Ovary (tissue), 9 donors: ENCODE data around the gene BLOC1S6. TPM values are rescaled to one million over a fixed set of nuclear protein-coding genes. Genes with fewer than 3 reads are reported as not detected.

Experiments
- DNase-seq, 5 donors: peaks; one replicate each; pipeline ENCODE4 v3.0.0-alpha.2; 2019 to 2020
- H3K27ac ChIP-seq, 2 donors: fragments of 200-600 bp; one replicate each; pipeline versions ENCODE4 v1.5.1 to v1.8.0; 2019 to 2022
- H3K27me3 ChIP-seq: fragments of 200-600 bp; one replicate; pipeline ENCODE4 v1.8.0; 2022
- H3K36me3 ChIP-seq: fragments of 200-600 bp; sonication (generic); one replicate; pipeline ENCODE4 v1.5.1; 2019
- H3K4me1 ChIP-seq: one replicate; pipeline ENCODE4 v1.8.1; 2013; ENCODE audit warnings: mild to moderate bottlenecking, moderate library complexity; ENCODE audit not compliant: insufficient read depth
- H3K4me3 ChIP-seq: fragments of 200-600 bp; sonication (generic); one replicate; pipeline ENCODE4 v1.5.1; 2017
- H3K9me3 ChIP-seq, 2 donors: fragments of 200-600 bp in 1 of 2; sonication (generic) in 1 of 2; one replicate each; pipeline versions ENCODE4 v1.5.1 to v1.8.1; 2013 to 2019; ENCODE audit warnings: mild to moderate bottlenecking in 1 of 2, moderate library complexity in 1 of 2
- EP300 ChIP-seq: sonication (generic); formaldehyde crosslinking; IDR thresholded peaks from one replicate; pipeline ENCODE4 v1.6.1; 2017; ENCODE audit warnings: antibody characterized with exemption
- POLR2A ChIP-seq: fragments of 450-650 bp; IDR thresholded peaks from one replicate; pipeline ENCODE4 v1.6.1; 2017; ENCODE audit warnings: antibody characterized with exemption, mild to moderate bottlenecking, moderate library complexity
- WGBS, 3 donors: extraction: QIAGEN DNeasy Blood & Tissue Kit in 1 of 3; methylation state at CpG; one replicate each; pipeline versions ENCODE4 v1.1.5 to v1.1.7; 2013 to 2017; 5-methylcytosine and 5-hydroxymethylcytosine counted together
- intact Hi-C, 4 donors: fragments of 100-400 bp; cut with DNase I; formaldehyde crosslinking; loops; one replicate each; pipeline versions ENCODE4 v1.11.0 to v1.15.1; 2022 to 2023
- polyA plus RNA-seq, 2 donors: library from polyadenylated mRNA; stranded (reverse); fragments of 200-250 nt in 1 of 2; fragments of 350-450 nt in 1 of 2; fragmentation: Illumina TruSeq in 1 of 2; extraction: RNeasy Lipid Tissue Mini Kit (QIAGEN cat#74804) in 1 of 2; gene quantifications; one replicate each; pipeline ENCODE4 v1.2.3, GENCODE V29; 2013 to 2014
- total RNA-seq, 7 donors: library from RNA; depleted of rRNA in 2 of 7; stranded (reverse); fragments of >200 nt in 2 of 7; fragmentation: NEBNext Ultra II Directional in 3 of 7; extraction: Animal tissue kit (Norgen Biotek cat#: 25700) in 3 of 7; gene quantifications; one replicate each; pipeline versions ENCODE4 v1.1.0 to v1.2.4, GENCODE V29; 2016 to 2023
- TF ChIP-seq, protein P1 (sequence below), 3 donors: fragments of 450-650 bp in 2 of 3; fragments of 200-600 bp in 1 of 3; IDR thresholded peaks; one replicate each; pipeline versions ENCODE4 v1.5.1 to v1.8.0; 2016 to 2022; ENCODE audit warnings: antibody characterized with exemption in 3 of 3, mild to moderate bottlenecking in 1 of 3
- donor health status: DM: no; HTN: no; CAD: no; lungs with moderate emphysema.
- donor health status: DM: no; HTN: no; CAD: no.
- donor health status: Bipolar disorder and iron deficiency.
- donor health status: DM: yes; HTN: yes; CAD: no.
- donor health status: DM: no; HTN: no; CAD: no.
- donor health status: DM: yes; HTN: yes; CAD: no.

Gene BLOC1S6
- total and polyA plus RNA-seq, 9 donors, result 28.8 to 58.3 (median 46.1) TPM

- H3K4me1 ChIP-seq, result no peaks in the 10 kb centered on the region
- TF ChIP-seq POLR2A (no peak), EP300 (no peak)
- TF ChIP-seq, protein P1, sequence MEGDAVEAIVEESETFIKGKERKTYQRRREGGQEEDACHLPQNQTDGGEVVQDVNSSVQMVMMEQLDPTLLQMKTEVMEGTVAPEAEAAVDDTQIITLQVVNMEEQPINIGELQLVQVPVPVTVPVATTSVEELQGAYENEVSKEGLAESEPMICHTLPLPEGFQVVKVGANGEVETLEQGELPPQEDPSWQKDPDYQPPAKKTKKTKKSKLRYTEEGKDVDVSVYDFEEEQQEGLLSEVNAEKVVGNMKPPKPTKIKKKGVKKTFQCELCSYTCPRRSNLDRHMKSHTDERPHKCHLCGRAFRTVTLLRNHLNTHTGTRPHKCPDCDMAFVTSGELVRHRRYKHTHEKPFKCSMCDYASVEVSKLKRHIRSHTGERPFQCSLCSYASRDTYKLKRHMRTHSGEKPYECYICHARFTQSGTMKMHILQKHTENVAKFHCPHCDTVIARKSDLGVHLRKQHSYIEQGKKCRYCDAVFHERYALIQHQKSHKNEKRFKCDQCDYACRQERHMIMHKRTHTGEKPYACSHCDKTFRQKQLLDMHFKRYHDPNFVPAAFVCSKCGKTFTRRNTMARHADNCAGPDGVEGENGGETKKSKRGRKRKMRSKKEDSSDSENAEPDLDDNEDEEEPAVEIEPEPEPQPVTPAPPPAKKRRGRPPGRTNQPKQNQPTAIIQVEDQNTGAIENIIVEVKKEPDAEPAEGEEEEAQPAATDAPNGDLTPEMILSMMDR (IDR thresholded peaks at IDR 0.05), result no peak
- intact Hi-C loops, result no loop called here
Measured at GRCh38 chr15:45573961-45574629, 13.1 kb upstream of the BLOC1S6 start.

GRCh38 chr15:45581919-45582318 lies 5.3 kb upstream of the BLOC1S6 start:
- intact Hi-C loops, result loop anchor here in 1 of 4 donors (10.0 kb wide), 1 partner anchor 57 kb away; the partner anchor contains the start of gene SLC30A4
- Histone ChIP-seq H3K36me3 (no peaks in the 10 kb centered on the region), H3K9me3 (no peaks in the 10 kb centered on the region)

More at GRCh38 chr15:45573961-45574629, 13.1 kb upstream of the BLOC1S6 start:
- H3K36me3 ChIP-seq, result no peaks in the 10 kb centered on the region
- no peak for DNase-seq
- no peaks in the 10 kb centered on the region for H3K9me3 ChIP-seq
- H3K27me3 ChIP-seq, result no peaks in the 10 kb centered on the region
- H3K4me3 ChIP-seq, result no peak overlapping the region
- 80 to 83% (median 83%) methylated on average over 7 of the region's 7 CpGs for WGBS, 3 donors
- no peak overlapping the region for H3K27ac ChIP-seq

DNA sequence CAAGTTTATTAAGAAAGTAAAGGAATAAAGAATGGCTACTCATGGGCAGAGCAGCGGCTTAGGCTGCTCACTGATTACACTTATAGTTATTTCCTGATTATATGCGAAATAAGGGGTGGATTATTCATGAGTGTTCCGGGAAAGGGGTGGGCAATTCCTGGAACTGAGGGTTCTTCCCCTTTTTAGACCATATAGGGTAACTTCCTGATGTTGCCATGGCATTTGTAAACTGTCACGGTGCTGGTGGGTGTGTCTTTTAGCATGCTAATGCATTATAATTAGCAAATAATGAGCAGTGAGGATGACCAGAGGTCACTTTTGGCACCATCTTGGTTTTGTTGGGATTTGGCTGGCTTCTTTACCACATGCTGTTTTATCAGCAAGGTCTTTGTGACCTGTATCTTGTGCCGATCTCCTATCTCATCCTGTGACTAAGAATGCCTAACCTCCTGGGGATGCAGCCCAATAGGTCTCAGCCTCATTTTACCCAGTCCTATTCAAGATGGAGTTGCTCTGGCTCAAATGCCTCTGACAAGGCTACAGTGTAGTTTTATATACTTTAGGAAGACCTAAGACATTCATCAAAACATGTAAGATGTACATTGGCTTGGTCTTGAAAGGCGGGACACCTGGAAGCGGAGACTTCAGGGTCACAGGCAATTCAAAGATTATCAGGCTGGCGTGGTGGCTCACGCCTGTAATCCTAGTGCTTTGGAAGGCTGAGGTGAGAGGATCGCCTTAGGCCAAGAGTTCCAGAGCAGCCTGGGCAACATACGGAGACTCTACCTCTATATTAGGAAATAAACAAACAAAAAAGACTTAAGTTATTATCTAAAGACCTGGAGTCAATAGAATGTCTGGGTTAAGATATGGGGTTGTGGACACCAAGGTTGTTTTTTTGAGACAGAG lies 3.2 kb upstream of the BLOC1S6 start:
- 84 to 89% (median 86%) methylated on average over 11 of the region's 11 CpGs for WGBS, 3 donors

More at GRCh38 chr15:45581919-45582318, 5.3 kb upstream of the BLOC1S6 start:
- 86 to 95% (median 92%) methylated on average over 2 of the region's 2 CpGs for WGBS, 3 donors
- Histone ChIP-seq H3K27me3 (no peaks in the 10 kb centered on the region), H3K27ac (no peak overlapping the region), H3K4me1 (no peaks in the 10 kb centered on the region), H3K4me3 (no peak overlapping the region)
- TF ChIP-seq EP300 (no peak), POLR2A (no peak)
- TF ChIP-seq, protein P1 (IDR thresholded peaks at IDR 0.05), result no peak
- no peak for DNase-seq

More for the DNA sequence above, 3.2 kb upstream of the BLOC1S6 start:
- Histone ChIP-seq H3K4me1 (peaks cover 3% of the 10 kb centered on the region), H3K4me3 (no peak overlapping the region), H3K27ac (no peak overlapping the region), H3K36me3 (no peaks in the 10 kb centered on the region), H3K9me3 (no peaks in the 10 kb centered on the region), H3K27me3 (no peaks in the 10 kb centered on the region)
- intact Hi-C loops, result loop anchor here in 1 of 4 donors (10.0 kb wide), 1 partner anchor 59 kb away; the partner anchor contains the start of gene SLC30A4
- no peak for TF ChIP-seq EP300
- no peak for TF ChIP-seq POLR2A
- TF ChIP-seq, protein P1 (IDR thresholded peaks at IDR 0.05), result no peak
- no peak for DNase-seq
